HG03095 (cell line): Measurements from ENCODE around the gene USP54.

ENCODE experiments used
- ATAC-seq: cut with Tn5 transposase; IDR thresholded peaks from one replicate; pipeline ENCODE4 v1.9.1; 2021; ENCODE audit warnings: moderate library complexity; ENCODE audit not compliant: unreplicated experiment

USP54 gene

DNA sequence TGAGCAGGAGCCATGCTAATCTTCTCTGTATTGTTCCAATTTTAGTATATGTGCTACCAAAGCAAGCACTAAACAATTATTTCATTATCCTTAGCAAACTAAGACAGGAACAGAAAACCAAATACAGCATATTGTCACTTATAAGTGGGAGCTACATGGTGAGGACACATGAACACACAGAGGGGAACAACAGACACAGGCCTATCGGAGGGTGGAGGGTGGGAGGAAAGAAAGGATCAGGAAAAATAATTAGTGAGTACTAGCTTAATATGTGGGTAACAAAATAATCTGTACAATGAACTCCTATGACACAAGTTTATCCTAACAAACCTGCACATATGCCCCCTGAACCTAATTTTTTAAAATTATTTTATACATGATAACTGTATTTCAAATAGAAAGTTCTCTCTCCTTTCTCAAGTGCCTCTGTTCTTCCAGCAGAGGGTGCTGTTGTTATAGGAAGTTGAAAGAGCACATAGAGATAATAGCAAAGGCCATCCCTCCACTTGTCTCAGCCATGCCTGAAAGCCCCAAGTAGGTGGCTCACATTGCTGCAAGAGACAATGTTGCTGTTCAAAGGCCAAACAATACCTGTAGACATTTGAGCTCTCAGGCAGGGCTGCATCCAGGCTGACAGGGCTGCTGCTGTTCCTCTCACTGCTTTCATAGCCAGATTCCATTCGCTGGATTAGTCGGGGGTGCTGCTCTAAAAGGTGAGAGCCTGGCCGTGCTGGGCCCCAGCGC lies 61.9 kb downstream of the USP54 start:
- ATAC-seq = no peak

DNA sequence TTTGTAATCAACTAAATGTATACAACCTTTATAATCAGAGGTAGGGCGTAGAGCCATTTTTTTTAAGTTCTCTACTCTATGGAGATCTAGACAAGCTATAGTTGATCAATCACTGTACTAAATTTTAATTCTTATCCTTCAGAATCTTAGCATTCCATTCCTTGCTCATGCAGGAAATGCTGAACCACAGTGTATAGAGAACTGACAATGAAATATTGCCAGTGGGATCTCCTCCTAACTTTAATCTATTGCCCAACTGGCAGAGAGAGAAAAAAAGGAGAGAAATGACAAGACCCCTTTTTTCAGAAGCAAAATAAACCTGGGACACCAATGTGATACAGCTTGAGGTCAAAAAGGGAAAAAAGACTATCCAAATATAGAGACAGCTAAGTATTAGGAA lies 68.9 kb downstream of the USP54 start:
- ATAC-seq = no peak

DNA sequence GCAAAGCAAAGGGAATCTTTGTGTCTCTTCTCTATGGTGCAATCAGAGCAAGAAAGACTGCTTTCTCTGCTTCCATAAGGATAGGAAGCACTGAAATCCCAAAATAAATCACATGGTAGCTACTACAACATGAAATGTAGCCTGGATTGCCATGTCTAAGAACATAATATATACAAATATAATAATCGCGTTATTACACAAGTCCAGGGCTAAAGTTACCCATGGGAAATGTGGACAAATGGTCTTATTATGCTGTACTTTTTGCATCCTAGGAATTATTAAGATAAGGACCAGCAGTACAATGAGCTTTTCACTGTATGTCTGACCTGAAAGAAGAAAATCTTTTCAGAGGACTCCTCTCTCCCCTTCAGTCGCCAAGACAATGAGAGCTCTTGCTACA lies 71.8 kb downstream of the USP54 start:
- ATAC-seq = no peak

DNA sequence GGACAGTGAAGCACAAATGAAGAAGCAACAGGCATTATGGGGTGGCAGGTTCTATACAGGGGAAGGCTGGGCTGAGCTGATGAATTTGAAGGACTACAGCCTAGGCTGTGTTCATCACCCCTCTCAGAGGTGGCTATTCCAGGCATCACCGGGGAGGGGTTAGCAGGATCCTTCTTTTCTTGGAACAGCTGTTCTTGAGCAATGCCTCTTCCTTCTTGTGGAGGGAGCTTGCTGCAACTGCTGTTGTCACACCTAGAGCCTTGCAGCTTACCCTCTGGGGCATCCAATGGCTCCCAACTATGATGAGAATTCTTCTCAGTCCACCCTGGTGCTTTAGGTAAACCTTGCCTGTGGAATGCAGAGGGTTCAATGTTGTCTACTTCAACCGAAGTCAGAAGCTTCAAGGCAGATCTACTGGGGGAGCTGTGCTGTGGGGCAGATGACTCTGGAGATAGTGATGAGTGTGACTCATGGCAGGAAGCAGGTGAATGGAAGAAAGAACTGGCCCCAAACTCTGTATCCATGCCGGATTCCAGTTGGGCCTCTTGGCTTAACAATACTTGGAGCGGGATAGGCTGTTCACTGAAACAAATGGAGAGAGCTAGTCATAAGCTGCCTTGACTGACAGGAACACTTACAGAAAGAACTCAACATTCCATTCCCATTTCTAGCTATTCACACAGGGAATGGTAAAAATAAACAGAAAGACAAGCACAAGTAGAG lies 73.8 kb downstream of the USP54 start:
- no peak for ATAC-seq

DNA sequence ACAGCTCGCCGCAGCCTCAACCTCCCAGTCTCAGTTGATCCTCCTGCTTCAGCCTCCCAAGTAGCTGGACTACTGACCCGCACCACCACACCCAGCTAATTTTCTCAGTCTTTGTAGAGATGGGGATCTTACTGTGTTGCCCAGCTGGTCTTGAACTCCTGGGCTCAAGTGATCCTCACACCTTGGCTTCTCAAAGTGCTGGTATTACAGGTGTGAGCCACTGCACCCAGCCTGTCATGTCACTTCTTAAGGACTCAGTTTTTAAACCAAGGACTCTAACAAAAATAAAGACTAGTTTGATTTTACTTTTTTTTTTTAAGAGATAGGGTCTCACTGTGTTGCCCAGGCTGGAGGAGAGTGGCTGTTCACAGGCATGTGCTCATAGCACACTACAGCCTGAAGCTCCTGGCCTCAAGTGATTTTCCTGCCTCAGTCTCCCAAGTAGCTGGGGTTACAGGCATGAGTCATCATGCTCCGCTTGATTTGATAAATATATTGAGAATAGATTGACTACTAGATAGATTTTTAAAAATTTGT lies 78.9 kb downstream of the USP54 start:
- ATAC-seq = no peak

DNA sequence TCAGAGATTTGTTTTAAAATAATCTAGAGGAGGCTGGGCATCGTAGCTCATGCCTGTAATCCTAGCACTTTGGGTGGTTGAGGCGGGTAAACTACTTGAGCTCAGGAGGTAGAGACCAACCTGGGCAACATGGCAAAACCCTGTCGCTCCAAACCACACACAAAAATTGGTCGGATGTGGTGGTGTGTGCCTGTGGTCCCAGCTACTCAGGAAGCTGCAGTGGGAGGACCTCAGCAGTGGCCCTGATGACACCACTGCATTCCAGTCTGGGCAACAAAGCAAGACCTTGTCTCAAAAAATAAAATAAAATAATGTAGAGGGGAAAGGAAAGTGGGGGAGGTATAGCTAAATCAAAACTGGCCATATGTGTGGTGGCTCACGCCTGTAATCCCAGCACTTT lies 81.4 kb downstream of the USP54 start:
- no peak for ATAC-seq

DNA sequence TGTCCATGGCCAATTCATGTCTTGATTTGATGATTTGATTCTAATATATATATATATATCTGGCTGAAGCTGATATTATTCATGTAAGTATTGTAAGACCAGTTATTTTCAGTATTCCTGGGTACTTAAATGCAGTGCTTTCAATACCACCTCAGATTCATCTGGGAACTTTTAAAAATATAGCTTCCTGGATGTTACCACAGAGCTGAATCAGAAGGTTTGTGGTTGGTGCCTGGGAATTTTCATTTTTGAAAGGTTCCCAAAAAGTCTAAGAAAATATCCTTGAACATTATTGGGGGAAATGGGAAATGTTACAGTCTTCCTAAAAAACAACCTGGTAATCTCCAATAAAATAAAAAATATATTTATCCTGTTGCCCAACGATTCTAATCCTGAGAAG lies 84.7 kb downstream of the USP54 start:
- no peak for ATAC-seq

DNA sequence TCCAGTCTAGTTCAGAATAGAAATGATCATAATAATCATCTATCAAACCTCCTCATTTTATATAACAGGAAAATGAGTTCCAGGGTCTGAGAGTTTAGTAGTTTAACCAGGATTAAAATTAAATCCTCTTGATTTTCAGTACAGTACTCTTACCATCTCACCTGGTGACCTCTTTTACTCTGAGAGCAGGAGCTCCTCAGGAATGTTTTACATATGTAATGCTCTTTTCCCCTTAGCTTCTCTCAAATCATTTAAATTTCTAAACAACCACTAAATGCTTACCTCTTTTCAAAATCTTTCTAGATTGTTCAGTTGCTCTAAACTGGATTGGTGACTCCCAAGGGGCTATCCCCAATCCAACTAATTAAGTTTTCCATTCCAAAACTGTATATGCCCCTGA lies 85.1 kb downstream of the USP54 start:
- ATAC-seq = no peak

DNA sequence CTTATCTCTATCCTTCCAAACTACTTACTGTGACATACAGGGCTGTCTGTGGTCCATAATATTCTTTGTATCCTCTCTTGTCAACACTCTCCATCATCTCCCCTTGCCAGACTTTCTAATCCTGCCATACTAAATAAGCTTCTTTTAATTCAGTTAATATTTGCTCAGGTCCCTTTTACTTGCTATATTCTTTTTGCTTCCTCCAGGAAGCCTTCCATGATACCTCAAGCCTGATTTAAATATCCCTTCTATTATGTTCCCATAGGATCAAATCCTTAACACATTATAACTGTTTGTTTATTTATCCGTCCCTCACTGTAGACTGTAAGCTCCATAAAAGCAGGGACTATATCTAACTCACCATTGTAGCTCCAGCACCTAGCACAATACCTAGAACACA lies 88.1 kb downstream of the USP54 start:
- no peak for ATAC-seq

DNA sequence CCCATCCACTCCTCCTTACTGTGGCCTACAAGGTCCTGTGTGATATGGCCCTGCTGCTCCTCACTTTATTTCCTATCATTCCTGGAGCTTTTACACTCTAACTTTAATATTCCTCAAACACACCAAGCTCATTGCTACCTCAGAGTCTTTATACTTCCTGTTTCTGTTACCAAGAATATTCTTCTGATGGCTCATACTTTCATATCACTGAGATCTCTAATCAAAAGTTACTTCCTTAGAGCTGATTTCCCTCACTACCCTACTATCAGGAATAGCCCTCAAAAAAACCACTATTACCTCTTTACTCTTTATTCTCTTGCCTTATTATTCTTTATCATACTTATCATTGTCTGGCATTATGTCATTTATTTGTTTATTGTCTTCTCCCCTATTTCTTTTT lies 89.5 kb downstream of the USP54 start:
- ATAC-seq = no peak

DNA sequence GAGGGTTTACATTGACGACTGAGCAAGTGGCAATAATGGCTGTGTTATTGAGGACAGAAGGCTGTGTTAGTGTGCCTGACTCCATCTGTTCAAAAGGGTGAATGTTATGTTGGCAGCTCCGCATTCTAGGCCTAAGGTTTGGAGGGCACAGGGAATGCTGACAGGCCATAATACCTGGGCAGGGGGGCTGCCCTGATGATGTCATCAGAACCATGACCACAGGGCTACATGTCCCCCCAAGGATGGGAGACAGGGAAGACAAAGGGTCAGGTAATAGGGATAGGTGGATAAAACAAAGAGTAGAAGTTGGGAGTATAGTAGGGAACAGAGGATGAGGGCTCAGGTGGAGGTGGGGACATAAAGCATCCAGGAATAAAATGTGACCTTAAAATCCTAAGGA lies 93.5 kb downstream of the USP54 start:
- ATAC-seq = no peak

DNA sequence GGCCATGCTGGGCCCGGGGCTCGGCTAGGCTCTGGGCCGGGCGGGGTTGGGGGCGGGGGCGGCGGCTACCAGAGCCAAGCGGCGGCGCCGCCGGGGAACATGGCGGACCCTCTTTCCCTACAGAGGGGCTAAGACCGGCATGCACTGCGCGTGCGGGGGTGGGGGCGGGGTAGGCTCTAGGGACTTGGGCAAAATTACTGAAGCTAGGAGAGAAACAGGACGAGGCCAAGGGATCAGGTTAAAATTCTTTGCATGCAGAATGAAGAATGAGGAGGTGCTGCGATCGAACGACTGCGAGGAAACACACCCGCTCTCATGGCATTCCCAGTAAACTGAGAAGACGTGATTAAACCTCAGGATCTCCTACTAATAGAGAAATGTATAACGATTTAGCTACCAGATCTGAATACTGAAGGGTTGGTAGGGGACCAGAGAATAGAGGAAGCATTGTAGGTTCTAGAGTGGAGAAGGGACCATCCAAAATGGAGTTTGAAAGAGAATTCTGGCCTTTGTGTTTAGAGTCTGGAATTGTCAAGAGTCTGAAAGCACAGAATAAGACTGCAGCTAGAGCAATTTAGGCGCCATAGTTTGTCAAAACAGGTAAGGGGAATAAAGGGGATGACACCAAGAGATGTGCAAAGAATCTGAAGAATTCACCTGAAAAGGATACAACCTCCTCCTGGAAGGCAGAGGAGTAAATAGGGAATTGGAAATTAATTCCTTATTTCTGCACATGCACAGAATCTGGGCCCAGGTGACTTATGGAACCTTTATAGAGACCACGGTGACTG lies 95.1 kb downstream of the USP54 start, which contains the start of gene PPP3CB:
Gene PPP3CB (minus strand): TSS at position 141 of the 791 bp plus-strand sequence. CDS start 135 bp downstream, at position 6.
- peak; percentile 44 for ATAC-seq

DNA sequence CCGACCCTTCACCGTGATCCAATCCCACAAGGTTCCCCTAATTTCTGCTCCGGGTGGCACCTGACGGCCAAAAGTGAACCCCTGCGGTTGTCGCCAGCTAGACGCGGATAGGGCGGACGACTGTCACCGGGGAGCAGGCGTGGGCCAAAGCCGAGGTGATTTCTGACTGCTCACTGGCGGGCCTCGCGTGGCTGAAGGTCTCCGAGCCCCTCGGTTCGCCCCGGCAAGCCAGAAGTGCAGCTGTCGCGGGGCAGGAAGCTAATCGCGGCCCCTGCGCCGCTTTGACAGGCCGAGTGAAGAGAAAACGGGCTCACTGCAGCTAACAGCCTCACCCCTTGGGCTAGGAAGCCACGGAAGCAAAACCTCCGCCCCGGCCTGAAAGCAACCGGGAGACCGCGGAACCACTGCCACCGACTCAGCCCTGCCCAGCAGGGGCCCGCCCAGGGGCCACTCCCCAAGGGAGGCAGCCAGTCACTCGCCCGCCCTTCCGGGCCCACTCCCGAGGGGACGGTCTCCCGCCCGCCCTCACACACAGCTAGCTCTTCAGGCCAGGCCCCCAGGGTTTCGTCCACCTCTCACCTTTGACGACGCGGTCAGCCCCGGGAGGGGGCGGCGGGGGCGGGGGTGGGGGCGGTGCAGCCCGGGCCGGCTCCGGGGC lies 95.8 kb downstream of the USP54 start:
- ATAC-seq = peak; percentile 90

DNA sequence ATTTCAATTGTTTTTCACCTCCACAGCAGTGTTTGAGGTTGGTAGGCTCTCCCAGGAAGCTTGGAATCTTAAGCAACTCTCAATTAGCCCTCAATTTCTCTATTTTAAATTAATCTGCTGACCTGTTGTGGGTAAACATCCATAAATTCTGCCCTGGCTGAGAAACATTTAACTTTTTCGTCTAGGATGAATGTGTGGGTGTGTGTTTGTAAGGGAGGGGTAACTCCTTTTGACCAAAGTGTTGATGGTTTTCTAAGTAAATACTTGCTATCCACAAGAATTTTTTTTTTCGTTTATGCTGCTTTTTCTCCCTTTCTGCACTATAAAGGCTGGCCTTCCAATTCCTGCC lies 96.3 kb downstream of the USP54 start:
- ATAC-seq = no peak

DNA sequence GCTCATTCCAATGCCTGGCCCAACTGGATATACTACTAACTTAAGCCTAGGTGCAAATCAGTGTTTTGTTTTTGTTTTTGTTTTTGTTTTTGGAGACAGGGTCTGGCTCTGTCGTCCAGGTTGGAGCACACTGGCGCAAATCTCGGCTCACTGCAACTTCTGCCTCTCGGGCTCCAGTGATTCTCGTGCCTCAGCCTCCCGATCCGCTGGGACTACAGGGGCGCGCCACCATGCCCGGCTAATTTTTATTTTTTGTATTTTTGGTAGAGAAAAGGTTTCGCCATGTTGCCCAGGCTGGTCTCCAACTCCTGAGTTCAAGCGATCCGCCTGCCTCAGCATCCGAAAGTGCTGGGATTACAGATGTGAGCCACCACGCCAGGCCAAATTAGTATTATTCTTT lies 96.9 kb downstream of the USP54 start:
- no peak for ATAC-seq

DNA sequence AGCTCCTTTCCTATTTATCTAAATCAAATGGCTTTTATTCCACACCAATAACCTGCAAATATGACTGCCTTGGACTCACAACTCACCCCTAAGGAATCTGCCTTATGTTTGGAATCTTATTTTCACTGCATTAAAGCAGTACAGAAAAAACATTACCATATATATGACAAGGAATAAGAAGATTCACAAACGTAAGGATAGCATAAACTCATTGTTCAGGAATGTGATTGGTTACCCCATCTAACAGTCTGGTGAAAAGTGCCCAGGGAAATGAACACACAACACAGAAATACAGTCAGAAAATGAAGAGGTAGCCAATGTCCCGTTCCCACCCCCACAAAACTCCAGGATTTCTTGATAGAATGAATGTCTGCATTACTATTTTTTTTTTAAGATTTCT lies 97.4 kb downstream of the USP54 start:
- no peak for ATAC-seq

DNA sequence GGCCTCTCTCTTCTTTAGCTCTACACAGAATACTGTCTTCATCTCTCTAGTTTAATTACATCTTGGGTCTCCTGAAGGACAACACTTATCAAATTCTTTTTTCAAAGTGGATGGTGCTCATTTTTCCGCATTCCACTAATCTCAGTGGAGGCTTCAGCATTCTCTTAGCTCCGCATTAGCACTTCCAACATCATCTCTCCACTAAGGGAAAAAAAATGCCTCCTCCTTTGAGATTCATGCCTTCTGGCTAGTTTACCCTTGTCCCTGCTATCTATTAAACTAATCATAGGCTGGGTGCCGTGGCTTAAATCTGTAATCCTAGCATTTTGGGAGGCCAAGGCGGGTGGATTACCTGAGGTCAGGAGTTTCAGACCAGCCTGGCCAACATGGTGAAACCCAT lies 104.5 kb downstream of the USP54 start:
- no peak for ATAC-seq

DNA sequence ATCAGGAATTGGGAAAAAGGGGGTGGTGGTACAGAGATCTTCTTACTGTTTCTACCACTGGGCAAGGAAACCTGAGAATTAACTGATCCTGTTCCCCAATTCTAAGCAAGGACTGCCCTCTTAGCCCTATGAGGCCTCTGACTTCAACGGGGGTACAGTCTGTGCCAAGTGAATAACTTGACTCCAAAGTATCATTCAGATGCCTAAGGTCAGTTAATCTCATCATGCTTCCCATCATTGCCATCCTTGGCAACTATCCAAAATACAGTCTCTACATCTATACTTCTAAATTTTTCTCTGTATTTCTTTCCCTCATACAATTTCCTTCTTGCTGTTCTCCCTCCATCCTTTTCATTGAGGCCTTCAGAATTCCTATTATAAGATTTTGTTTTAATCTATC lies 105.8 kb downstream of the USP54 start:
- ATAC-seq = no peak

DNA sequence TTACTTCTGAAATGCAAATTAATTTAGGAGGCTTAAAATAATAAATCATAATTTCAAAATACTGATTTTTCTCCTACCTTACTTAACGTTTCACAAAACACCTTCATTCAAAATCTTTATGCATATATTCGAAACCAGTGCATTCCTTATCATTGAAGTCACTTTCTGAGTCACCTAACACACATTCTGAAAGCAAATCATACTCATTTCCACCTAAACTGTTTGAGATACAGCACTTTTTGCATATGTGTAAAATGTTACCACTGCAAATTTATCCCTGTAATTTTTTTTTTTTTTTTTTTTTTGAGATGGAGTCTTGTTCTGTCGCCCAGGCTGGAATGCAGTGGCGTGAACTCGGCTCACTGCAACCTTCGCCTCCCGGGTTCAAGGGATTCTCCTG lies 111.0 kb downstream of the USP54 start:
- ATAC-seq = no peak

DNA sequence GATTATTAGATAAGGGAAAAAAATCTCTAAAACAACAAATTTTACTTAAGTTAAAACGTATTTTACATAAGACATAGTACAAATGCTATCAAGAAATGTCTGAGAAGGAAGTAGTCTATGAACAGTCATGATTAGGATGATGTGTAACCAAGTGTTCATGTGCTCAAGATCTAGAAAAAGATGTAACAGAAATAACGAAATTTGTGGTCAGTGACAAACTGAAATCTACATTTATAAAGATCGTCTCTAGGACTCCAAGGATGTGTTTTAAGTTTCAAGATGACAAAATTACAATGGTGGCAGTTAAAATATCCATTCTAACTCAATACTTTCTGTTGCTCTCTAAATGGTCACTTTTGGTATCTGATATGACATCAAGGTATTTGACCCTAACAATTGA lies 112.5 kb downstream of the USP54 start:
- ATAC-seq = no peak

DNA sequence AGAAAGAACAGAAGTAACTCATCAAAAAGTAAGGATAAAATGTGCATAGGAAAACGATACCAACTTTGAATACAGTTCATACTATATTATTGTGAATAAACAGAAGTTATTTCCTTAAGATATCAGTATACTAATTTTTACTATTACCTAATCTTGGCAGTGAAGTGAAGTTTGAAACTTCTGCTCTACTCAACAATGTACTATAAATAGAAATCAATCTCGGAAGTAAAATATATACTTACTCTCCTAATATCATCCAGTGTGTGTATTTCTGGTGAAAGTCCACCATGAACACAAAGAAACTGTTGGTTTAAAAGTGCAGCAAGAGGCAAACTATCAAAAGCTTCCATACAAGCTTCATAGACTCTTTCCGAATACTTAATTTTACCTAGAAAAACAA lies 119.9 kb downstream of the USP54 start:
- no peak for ATAC-seq
